HEK293 (cell line): ENCODE data around the gene PLD6.
"Not testable (repeated sequence)": the region's sequence is repeated elsewhere in the genome, so short reads cannot be mapped to it uniquely, and the experiment has no call there.

ENCODE experiments used
- CTCF ChIA-PET: fragments of 350-600 bp; formaldehyde crosslinking; extraction: SDS; loops from one replicate; lab custom pipeline; 2021; ENCODE audit warnings: antibody characterized with exemption; lab: Yijun Ruan, JAX
- POLR2A ChIA-PET: fragments of 300-600 bp; formaldehyde crosslinking; extraction: SDS; loops from one replicate; lab custom pipeline; 2020; ENCODE audit warnings: antibody characterized with exemption, inconsistent platforms; lab: Yijun Ruan, JAX
- H3K27ac ChIP-seq: fragments of 200-500 bp; sonication (Bioruptor generic); 2 replicates; pipeline ENCODE4 v1.5.1; 2014; ENCODE audit warnings: low read depth, low read length, control low read depth, inconsistent platforms; ENCODE audit errors: extremely low read depth
- H3K36me3 ChIP-seq, 2 experiments: fragments of 200-500 bp in 1 of 2; sonication (Bioruptor generic) in 1 of 2; 1 replicate in 1 of 2; 2 replicates in 1 of 2; pipeline ENCODE4 v1.5.1; 2014 to 2017; ENCODE audit warnings: inconsistent platforms in 2 of 2, low read length in 2 of 2; ENCODE audit not compliant: control insufficient read depth in 2 of 2, insufficient read depth in 1 of 2
- H3K4me1 ChIP-seq: fragments of 200-500 bp; sonication (Bioruptor generic); 2 replicates; pipeline ENCODE4 v1.5.1; 2014; ENCODE audit warnings: mild to moderate bottlenecking, low read length, inconsistent platforms; ENCODE audit not compliant: control insufficient read depth, insufficient read depth
- H3K4me3 ChIP-seq: 2 replicates; pipeline ENCODE4 v1.5.1; 2011; ENCODE audit warnings: low read depth, mild to moderate bottlenecking, control low read depth, low read length, moderate library complexity
- H3K9me3 ChIP-seq: fragments of 200-500 bp; sonication (Bioruptor generic); 2 replicates; pipeline ENCODE4 v1.5.1; 2014; ENCODE audit warnings: low read depth, low read length, inconsistent platforms; ENCODE audit not compliant: control insufficient read depth, insufficient read depth
- ELK4 ChIP-seq: IDR thresholded peaks from 2 replicates; pipeline ENCODE4 v1.6.1; 2011; ENCODE audit warnings: mild to moderate bottlenecking, low read depth, low read length, borderline replicate concordance
- KLF7 ChIP-seq: fragments of 450-650 bp; formaldehyde crosslinking; IDR thresholded peaks from 2 replicates; pipeline ENCODE4 v1.5.1; 2016; ENCODE audit warnings: missing biosample characterization, missing genetic modification characterization, borderline replicate concordance
- KLF8 ChIP-seq: fragments of 450-650 bp; formaldehyde crosslinking; IDR thresholded peaks from 2 replicates; pipeline ENCODE4 v1.5.1; 2016; ENCODE audit warnings: missing biosample characterization, missing genetic modification characterization
- ZBTB11 ChIP-seq: fragments of 450-650 bp; formaldehyde crosslinking; conservative IDR thresholded peaks from 2 replicates; pipeline ENCODE4 v1.5.1; 2016; ENCODE audit warnings: low read depth, missing biosample characterization, missing genetic modification characterization
- ZBTB7A ChIP-seq: fragments of 450-650 bp; formaldehyde crosslinking; IDR thresholded peaks from 2 replicates; pipeline ENCODE4 v1.5.1; 2016; ENCODE audit warnings: low read depth, missing biosample characterization, missing genetic modification characterization
- ZFP3 ChIP-seq: fragments of 450-650 bp; formaldehyde crosslinking; IDR thresholded peaks from 2 replicates; pipeline ENCODE4 v1.5.1; 2016; ENCODE audit warnings: low read depth, missing biosample characterization, missing genetic modification characterization
- ZIC2 ChIP-seq: fragments of 450-650 bp; formaldehyde crosslinking; IDR thresholded peaks from 2 replicates; pipeline ENCODE4 v1.5.1; 2016; ENCODE audit warnings: missing biosample characterization, missing genetic modification characterization
- ZNF112 ChIP-seq: fragments of 450-650 bp; formaldehyde crosslinking; IDR thresholded peaks from 2 replicates; pipeline ENCODE4 v1.5.0; 2017; ENCODE audit warnings: missing biosample characterization, missing genetic modification characterization
- ZNF18 ChIP-seq: fragments of 450-650 bp; formaldehyde crosslinking; IDR thresholded peaks from 2 replicates; pipeline ENCODE4 v1.5.1; 2016; ENCODE audit warnings: missing biosample characterization, missing genetic modification characterization
- ZNF341 ChIP-seq: fragments of 450-650 bp; formaldehyde crosslinking; IDR thresholded peaks from 2 replicates; pipeline ENCODE4; 2016; ENCODE audit warnings: low read depth, missing biosample characterization, missing genetic modification characterization
- ZNF362 ChIP-seq: fragments of 450-650 bp; formaldehyde crosslinking; IDR thresholded peaks from 2 replicates; pipeline ENCODE4 v1.5.1; 2016; ENCODE audit warnings: missing biosample characterization, missing genetic modification characterization
- ZNF398 ChIP-seq: fragments of 450-650 bp; formaldehyde crosslinking; IDR thresholded peaks from 2 replicates; pipeline ENCODE4 v1.5.1; 2017; ENCODE audit warnings: missing biosample characterization, missing genetic modification characterization
- ZNF423 ChIP-seq: fragments of 450-650 bp; formaldehyde crosslinking; IDR thresholded peaks from 2 replicates; pipeline ENCODE4 v1.5.1; 2016; ENCODE audit warnings: missing biosample characterization, missing genetic modification characterization
- ZNF433 ChIP-seq: fragments of 450-650 bp; formaldehyde crosslinking; IDR thresholded peaks from 2 replicates; pipeline ENCODE4 v1.5.1; 2016; ENCODE audit warnings: missing biosample characterization, missing genetic modification characterization, low read depth
- ZNF48 ChIP-seq: fragments of 450-650 bp; formaldehyde crosslinking; IDR thresholded peaks from 2 replicates; pipeline ENCODE4 v1.5.1; 2016; ENCODE audit warnings: missing biosample characterization, missing genetic modification characterization
- ZNF514 ChIP-seq: fragments of 450-650 bp; formaldehyde crosslinking; IDR thresholded peaks from 2 replicates; pipeline ENCODE4 v1.5.1; 2016; ENCODE audit warnings: missing biosample characterization, missing genetic modification characterization
- ZNF704 ChIP-seq: fragments of 450-650 bp; formaldehyde crosslinking; IDR thresholded peaks from 2 replicates; pipeline ENCODE4 v1.5.1; 2016; ENCODE audit warnings: missing biosample characterization, missing genetic modification characterization
- ZSCAN16 ChIP-seq: fragments of 450-650 bp; formaldehyde crosslinking; IDR thresholded peaks from 2 replicates; pipeline ENCODE4 v1.5.1; 2016; ENCODE audit warnings: missing biosample characterization, missing genetic modification characterization

PLD6 gene

GRCh38 chr17:17196776-17197175 lies 9.4 kb downstream of the PLD6 start:
- H3K9me3 ChIP-seq = no peaks in the 10 kb centered on the region
- H3K4me3 ChIP-seq = no peak overlapping the region
- H3K36me3 ChIP-seq = peaks cover 4 to 12% of the 10 kb centered on the region in 2 experiments
- TF ChIP-seq ZIC2 (tag by site-specific recombination) = no peak
- no peak for TF ChIP-seq ZNF398 (tag by site-specific recombination)
- TF ChIP-seq ZNF18 = no peak
- TF ChIP-seq ZNF433 (tag by site-specific recombination) = no peak
- no peak for TF ChIP-seq ZNF514 (tag by site-specific recombination)
- TF ChIP-seq ZNF112 (tag by site-specific recombination) = no peak
- TF ChIP-seq ZBTB7A (tag by site-specific recombination) = no peak
- TF ChIP-seq ZNF423 (tag by site-specific recombination) = no peak
- no peak for TF ChIP-seq ELK4
- no peak for TF ChIP-seq KLF7 (tag by site-specific recombination)
- no peak for TF ChIP-seq KLF8 (tag by site-specific recombination)
- no peak for TF ChIP-seq ZBTB11 (tag by site-specific recombination)
- no peak for TF ChIP-seq ZSCAN16 (tag by site-specific recombination)
- TF ChIP-seq ZNF704 = no peak
- TF ChIP-seq ZNF341 (tag by site-specific recombination) = no peak
- no peak for TF ChIP-seq ZNF48 (tag by site-specific recombination)
- TF ChIP-seq ZNF362 = no peak
- TF ChIP-seq ZFP3 = no peak
- no peak overlapping the region for H3K27ac ChIP-seq
- peaks cover 2% of the 10 kb centered on the region; the same call in 1 of the 2 replicates for H3K4me1 ChIP-seq
- POLR2A ChIA-PET = no interaction called here
- CTCF ChIA-PET = interaction anchor here (0.6 to 1.4 kb wide), 3 partner anchors 55 to 323 kb away, joined by 4 to 5 read pairs (median 4); no protein-coding TSS in a partner anchor

GRCh38 chr17:17195466-17195865 lies 10.7 kb downstream of the PLD6 start:
- H3K36me3 ChIP-seq, H3K4me1 ChIP-seq, H3K9me3 ChIP-seq, H3K27ac ChIP-seq, POLR2A ChIA-PET, H3K4me3 ChIP-seq: not testable (repeated sequence)
- CTCF ChIA-PET = interaction anchor here (0.5 to 1.4 kb wide), 4 partner anchors 18 to 196 kb away, joined by 3 to 5 read pairs (median 3); no protein-coding TSS in a partner anchor
